ENCODE data around the gene PTAFR. TPM values are rescaled to one million over a fixed set of nuclear protein-coding genes. Genes with fewer than 3 reads are reported as not detected.

PTAFR gene
- total RNA-seq, 1 donor from 2014 or later = 0.19 TPM

DNA sequence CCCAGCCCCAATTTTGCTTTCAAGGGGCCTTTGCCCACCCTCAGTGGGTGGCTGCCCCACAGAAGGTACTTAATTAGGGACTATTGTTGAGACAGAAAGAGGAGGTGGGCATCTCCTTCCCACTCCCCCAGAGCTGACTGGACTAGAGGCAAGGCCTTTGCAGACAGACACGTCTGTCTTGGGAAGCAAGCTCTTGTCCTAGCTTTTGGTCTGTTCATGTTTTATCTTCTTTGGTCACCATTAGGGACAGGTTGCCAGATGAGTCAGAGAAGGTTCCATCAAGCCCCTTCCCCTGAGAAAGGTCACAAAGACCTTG, 27.7 kb downstream of the PTAFR start:
- no peak for DNase-seq (ENCODE audit: low spot score, unreplicated experiment)
- no peaks in the 10 kb centered on the region for H3K36me3 Mint-ChIP-seq (ENCODE audit: insufficient read depth)
- no peaks in the 10 kb centered on the region for H3K9me3 Mint-ChIP-seq (ENCODE audit: low read depth)
- no peaks in the 10 kb centered on the region for H3K27me3 Mint-ChIP-seq
- no peak overlapping the region for H3K4me3 Mint-ChIP-seq (ENCODE audit: low read depth)
- peaks cover 1% of the 10 kb centered on the region for H3K4me1 Mint-ChIP-seq (ENCODE audit: low read depth)
- TF ChIP-seq, protein P1, sequence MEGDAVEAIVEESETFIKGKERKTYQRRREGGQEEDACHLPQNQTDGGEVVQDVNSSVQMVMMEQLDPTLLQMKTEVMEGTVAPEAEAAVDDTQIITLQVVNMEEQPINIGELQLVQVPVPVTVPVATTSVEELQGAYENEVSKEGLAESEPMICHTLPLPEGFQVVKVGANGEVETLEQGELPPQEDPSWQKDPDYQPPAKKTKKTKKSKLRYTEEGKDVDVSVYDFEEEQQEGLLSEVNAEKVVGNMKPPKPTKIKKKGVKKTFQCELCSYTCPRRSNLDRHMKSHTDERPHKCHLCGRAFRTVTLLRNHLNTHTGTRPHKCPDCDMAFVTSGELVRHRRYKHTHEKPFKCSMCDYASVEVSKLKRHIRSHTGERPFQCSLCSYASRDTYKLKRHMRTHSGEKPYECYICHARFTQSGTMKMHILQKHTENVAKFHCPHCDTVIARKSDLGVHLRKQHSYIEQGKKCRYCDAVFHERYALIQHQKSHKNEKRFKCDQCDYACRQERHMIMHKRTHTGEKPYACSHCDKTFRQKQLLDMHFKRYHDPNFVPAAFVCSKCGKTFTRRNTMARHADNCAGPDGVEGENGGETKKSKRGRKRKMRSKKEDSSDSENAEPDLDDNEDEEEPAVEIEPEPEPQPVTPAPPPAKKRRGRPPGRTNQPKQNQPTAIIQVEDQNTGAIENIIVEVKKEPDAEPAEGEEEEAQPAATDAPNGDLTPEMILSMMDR (IDR thresholded peaks at IDR 0.05; ENCODE audit: unreplicated experiment) = no peak
- no peak overlapping the region for H3K27ac Mint-ChIP-seq

DNA sequence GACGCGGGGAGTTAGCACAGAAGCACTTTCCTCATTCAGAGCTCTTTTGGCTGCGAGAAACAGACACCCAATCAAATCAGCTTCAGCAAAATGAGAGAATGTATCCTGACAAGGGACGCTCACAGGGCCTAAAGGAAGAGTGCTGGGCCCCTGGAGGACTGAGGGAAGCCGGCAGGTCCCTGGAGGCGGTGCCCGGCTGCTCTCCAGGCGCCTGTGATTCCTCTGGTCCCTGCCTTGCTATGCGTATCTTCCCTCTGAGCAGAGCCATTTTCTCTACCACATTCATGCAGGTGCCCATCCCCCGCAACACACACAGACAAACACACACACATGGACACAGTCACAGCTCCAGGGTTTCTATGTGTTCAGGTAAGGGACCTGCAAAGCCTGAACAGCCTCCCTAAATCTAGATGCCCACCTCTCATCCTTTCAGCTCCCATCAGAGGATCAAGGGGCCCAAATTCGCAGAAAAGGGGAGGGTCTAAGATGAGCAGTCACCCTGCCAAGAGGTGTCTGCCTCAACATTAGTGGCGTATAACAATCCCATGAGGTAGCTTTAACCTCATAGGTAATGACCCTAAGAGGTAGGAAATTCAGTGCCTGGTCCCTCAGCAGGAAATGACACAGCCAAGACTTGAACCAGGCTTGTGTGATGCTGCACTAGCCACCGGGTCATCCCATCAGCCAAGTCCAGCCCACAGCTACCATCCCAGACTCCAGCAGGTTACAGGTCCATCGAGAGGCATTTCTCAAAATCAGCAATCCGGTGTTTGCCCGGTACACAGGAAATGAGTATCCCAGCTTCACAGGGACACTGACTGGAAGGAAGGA, 29.0 kb downstream of the PTAFR start:
- no peak overlapping the region for H3K4me3 Mint-ChIP-seq (ENCODE audit: low read depth)
- DNase-seq (ENCODE audit: low spot score, unreplicated experiment) = no peak
- H3K36me3 Mint-ChIP-seq (ENCODE audit: insufficient read depth) = no peaks in the 10 kb centered on the region
- H3K27me3 Mint-ChIP-seq = no peaks in the 10 kb centered on the region
- TF ChIP-seq, protein P1 (IDR thresholded peaks at IDR 0.05; ENCODE audit: unreplicated experiment) = no peak
- H3K9me3 Mint-ChIP-seq (ENCODE audit: low read depth) = no peaks in the 10 kb centered on the region
- no peaks in the 10 kb centered on the region for H3K4me1 Mint-ChIP-seq (ENCODE audit: low read depth)
- H3K27ac Mint-ChIP-seq = no peak overlapping the region

DNA sequence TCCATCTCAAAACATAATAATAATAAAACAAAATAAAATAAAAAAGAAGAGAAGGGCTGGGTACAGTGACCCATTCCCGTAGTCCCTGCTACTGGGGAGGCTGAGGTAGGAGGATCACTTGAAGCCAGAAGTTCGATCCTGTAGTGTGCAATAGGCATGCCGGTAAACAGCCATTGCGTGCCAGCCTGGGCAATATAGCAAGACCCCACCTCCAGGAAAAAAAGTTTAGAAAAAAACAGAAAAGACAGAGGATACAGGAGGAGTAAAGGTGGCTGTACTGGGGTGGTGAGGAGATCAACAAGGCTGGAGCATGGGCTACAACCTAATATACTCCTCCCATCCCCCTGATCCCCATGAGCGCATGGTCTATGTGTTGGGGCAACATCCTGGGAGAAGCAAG, 30.8 kb downstream of the PTAFR start:
- Mint-ChIP-seq H3K27ac (no peak overlapping the region), H3K27me3 (no peaks in the 10 kb centered on the region), H3K9me3 (ENCODE audit: low read depth) (no peaks in the 10 kb centered on the region), H3K4me1 (ENCODE audit: low read depth) (no peaks in the 10 kb centered on the region), H3K4me3 (ENCODE audit: low read depth) (no peak overlapping the region), H3K36me3 (ENCODE audit: insufficient read depth) (no peaks in the 10 kb centered on the region)
- TF ChIP-seq, protein P1 (IDR thresholded peaks at IDR 0.05; ENCODE audit: unreplicated experiment) = no peak
- no peak for DNase-seq (ENCODE audit: low spot score, unreplicated experiment)

DNA sequence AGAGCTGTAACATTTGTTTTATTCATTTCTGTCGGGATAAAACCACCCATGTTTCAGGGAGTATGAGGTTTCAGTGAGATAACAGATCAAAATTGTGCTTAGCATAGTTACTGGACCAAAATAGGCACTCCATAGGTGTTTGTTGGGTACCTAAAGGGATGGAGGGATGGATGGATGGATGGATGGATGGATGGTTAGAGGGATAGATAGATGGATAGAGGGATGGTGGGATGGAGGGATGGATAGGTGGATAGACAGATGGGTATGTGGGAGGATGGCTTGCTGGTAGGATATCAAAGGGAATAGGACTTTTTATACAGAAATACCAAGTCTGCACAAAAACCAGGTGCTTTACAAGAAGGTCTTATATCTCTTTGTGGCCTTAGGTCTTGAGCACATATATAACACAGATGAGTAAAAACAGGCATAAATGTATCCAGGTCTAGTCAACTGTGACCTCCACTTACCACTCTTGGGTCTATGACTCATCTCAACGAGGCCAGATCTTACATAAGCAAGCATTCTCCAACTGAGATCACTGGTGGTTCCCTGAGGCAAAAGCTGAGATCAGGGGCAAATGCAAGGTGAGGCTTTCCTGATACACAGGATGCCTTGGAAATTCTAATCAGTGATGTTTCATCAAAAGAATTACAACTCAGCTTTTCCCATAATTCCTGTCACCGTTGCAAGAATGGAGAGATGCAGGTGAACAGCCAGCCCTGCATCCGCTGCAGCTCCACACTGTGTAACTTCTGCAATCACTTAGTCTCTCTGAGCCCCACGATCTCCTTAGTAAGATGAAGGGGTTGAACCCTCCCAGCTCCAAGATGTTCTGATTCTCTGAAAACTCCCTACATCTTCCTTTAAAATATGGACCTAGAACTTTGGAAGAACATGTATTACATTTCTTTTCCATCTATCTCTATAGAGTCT, 32.0 kb downstream of the PTAFR start:
- DNase-seq (ENCODE audit: low spot score, unreplicated experiment) = no peak
- Mint-ChIP-seq H3K27ac (no peak overlapping the region), H3K27me3 (no peaks in the 10 kb centered on the region), H3K9me3 (ENCODE audit: low read depth) (no peaks in the 10 kb centered on the region), H3K4me3 (ENCODE audit: low read depth) (no peak overlapping the region), H3K36me3 (ENCODE audit: insufficient read depth) (no peaks in the 10 kb centered on the region), H3K4me1 (ENCODE audit: low read depth) (no peaks in the 10 kb centered on the region)
- TF ChIP-seq, protein P1 (IDR thresholded peaks at IDR 0.05; ENCODE audit: unreplicated experiment) = no peak

DNA sequence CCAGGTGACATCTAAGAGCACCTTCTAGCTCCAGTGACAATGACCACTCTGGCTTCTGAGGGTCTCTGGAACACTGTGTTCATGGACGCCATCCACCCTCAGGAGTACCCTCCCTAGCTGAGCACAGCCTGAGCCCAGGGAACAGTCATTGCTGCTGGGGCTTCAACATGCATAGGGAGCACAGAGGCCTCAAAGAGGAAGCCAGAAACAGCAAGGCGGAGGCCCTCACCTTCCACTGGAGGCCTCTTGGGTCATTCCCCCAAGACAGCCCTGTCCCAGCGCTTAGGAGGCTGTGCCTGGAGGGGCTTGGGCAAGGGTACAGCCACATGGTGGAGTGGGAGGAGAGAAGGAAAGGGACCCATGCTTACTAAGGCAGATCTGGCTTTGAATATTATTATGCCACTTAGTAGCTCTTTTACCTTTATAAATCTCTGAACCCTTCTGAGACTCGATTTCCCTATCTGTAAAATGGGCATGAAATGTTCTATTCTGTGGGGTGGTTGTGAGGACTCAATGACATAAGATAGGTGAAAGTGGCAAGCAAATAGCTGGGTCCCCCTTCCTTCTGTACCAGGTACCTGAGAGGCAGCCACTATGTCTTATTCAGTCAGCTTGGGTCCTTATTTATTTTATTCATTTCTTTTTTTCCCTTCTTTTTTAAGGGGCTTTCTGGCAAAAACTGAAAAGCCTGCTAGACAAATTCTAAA, 32.8 kb downstream of the PTAFR start:
- Mint-ChIP-seq H3K36me3 (ENCODE audit: insufficient read depth) (no peaks in the 10 kb centered on the region), H3K4me1 (ENCODE audit: low read depth) (no peaks in the 10 kb centered on the region), H3K9me3 (ENCODE audit: low read depth) (no peaks in the 10 kb centered on the region), H3K4me3 (ENCODE audit: low read depth) (no peak overlapping the region), H3K27ac (no peak overlapping the region), H3K27me3 (peaks cover 5% of the 10 kb centered on the region)
- TF ChIP-seq, protein P1 (IDR thresholded peaks at IDR 0.05; ENCODE audit: unreplicated experiment) = no peak
- no peak for DNase-seq (ENCODE audit: low spot score, unreplicated experiment)
